NCI-H128 (cell line): ENCODE results near the gene UBE2L5.

Experiments used
- DNase-seq: peaks from one replicate; lab custom pipeline; 2025; ENCODE audit not compliant: unreplicated experiment; lab: John Stamatoyannopoulos, UW

UBE2L5 gene

DNA sequence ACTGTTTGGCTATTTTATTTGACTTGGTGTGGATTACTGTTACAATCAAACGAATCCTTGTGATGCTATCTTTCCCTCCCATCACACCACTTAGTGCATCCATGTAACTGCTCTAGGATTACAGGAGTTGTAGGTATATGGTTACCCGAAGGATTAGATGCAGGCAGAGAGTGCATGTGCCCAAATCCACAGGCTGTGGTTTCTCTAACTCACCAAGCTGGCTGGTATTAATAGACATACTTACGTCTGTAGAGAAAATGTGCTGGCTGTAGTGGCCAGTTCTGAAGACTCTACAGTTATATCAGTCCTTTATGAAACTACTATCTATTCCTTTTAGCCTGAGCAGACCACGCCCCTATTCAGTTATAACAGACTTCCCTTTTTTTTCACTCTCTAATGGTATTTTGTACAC is 44.6 kb downstream of the UBE2L5 start:
- DNase-seq = no peak

DNA sequence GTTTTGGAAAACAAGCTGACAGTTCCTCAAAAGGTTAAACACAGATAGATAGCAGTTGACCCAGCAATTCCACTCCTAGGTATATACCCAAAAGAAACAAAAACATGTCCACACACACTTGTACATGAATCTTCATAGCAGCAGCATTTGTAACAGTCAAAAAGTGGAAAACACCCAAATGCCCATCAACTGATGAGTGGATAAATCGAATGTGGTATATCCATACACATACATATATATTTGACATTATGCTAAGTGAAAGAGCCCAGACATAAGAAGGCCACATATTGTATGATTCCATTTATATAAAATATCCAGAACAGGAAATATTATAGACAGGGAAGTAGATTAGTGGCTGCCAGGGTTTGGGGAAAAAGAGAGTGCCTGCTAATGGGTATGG is 51.4 kb downstream of the UBE2L5 start:
- no peak for DNase-seq

DNA sequence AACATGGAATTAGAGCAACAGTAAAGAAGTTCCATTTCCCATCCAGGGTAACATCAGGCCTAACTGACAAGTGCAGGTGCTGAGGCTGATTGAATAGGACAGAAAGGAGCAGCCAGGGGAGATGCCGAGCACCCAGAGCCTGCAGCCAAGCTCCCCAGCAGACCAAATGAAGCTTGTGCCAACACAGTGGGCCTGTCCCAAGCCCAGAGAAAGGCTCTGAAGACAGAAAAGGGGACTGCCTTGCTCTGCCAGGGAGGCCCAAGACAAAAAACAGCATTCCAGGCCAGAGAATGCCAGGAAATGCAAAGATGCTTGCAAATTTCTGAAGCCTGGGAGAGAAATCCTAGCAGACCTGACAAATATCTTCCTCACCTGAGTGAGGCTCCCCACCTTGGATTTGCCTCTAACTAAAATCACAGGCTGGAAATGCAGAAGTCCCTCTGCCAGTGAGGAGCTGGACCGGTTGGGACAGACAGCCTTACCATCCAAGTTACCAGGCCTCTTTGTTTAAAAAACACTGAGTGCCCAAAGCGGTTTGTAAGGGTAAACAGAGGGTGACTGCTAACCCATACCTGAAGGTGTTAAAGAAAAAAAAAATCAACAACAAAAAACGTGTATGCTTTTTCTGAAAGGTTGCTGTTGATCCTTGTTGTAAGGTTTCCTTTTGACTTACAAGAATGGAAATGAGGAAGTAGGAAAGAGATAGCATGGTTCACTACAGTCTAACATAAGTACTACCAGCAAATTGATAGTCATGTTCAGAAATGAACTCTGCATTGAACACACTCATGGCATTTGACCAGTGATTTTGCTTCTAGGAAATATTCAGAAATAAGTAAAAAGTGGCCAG is 55.3 kb downstream of the UBE2L5 start:
- no peak for DNase-seq
